ENCODE measurements around the gene VIPR2. TPM values are rescaled to one million over a fixed set of nuclear protein-coding genes. Genes with fewer than 3 reads are reported as not detected.

The VIPR2 gene
- total RNA-seq, 1 donor from 2014 or later, result 4.5 TPM

DNA sequence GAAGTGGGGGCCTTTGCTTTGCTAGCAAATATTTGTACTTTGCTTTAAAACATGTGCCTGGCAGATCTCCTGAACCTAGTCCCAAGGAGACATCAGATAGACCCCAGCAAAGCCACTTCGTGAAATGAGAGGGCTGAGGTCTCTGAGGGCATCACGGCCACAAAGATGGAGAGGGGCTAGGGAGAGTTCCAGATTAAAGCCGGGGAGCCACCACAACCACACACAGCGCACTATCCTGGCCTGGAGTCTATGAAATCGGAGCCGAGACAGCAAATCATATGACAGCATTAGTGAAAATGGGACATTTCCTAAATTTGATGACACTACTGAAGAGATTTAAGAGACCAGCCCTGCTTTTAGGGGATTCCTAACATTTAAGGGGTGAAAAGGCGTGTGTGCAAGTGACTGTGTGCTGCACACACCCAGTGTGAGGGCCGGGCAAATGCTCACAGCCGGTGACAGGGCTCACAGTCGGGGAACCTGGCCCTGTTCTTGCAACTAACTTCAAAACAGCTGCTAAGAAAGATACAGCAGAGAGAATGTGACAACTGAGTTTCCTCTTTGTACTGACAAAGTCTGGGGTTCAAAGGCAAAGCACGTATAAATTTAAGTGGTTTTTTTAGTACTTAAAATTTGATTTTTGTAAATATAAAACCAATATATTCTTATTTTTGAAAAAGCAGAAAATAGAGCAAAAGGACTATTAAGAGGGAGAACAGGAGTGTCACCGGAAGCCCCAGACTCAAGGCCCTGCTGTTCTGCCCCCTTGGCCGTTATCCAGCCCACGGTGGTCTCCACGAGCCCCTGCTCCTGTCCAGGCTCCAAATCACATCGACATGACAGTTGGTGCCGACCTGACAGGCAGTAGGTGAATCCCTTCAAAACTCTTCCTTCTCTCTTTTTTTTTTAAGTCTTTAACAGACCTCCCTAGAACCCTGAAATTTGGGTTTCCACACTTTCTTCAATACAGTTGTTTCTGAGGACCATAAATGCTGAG, 49.5 kb downstream of the VIPR2 start:
- DNase-seq, result peak; percentile 35
- peaks cover 12% of the 10 kb centered on the region for H3K4me1 ChIP-seq
- H3K36me3 ChIP-seq, result no peaks in the 10 kb centered on the region
- no peak overlapping the region for H3K4me3 ChIP-seq
- no peak overlapping the region for H3K27ac ChIP-seq
- ATAC-seq, result no peak
- TF ChIP-seq, protein P1, sequence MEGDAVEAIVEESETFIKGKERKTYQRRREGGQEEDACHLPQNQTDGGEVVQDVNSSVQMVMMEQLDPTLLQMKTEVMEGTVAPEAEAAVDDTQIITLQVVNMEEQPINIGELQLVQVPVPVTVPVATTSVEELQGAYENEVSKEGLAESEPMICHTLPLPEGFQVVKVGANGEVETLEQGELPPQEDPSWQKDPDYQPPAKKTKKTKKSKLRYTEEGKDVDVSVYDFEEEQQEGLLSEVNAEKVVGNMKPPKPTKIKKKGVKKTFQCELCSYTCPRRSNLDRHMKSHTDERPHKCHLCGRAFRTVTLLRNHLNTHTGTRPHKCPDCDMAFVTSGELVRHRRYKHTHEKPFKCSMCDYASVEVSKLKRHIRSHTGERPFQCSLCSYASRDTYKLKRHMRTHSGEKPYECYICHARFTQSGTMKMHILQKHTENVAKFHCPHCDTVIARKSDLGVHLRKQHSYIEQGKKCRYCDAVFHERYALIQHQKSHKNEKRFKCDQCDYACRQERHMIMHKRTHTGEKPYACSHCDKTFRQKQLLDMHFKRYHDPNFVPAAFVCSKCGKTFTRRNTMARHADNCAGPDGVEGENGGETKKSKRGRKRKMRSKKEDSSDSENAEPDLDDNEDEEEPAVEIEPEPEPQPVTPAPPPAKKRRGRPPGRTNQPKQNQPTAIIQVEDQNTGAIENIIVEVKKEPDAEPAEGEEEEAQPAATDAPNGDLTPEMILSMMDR (IDR thresholded peaks at IDR 0.05), result no peak
- H3K27me3 ChIP-seq, result no peaks in the 10 kb centered on the region
- H3K9me3 ChIP-seq, result no peaks in the 10 kb centered on the region
- intact Hi-C loops (cut with DNase I), result no loop called here

DNA sequence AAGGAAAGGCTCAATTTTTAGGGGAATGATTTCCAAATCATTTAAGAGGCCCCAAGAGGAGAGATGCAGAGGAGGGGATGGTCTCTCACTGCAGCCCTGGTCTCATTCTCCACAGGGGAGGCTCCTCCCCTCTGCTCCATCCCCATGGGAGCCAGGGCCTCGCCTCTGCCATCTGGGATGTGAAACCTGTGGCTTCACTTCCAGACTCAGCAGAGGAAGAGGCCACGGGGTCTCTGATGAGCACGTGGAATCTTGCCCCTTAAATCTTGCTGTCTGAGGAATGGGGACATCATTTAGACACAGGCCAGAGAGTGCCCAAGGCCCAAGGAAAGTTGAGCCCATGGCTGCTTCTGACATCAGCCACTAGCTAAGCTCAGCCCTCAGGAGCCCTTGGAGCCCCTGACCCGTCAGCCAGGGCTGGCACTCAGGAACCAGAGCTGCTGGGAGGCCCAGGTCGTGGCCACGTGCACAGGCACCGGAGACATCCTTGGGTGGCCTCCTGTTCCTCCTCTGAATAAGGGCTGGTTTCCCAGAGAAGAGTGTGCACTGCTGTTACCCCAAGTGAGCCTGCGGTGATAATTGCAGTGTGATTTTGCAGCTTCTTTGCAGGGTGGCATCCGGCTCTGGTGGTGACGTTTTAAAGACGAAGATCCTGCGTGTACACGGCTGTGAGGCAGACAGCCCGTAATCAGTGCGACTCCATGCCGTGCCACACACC, 50.5 kb downstream of the VIPR2 start:
- intact Hi-C loops (cut with DNase I), result no loop called here
- TF ChIP-seq, protein P1 (IDR thresholded peaks at IDR 0.05), result no peak
- H3K27ac ChIP-seq, result no peak overlapping the region
- peaks cover 7% of the 10 kb centered on the region for H3K4me1 ChIP-seq
- no peak overlapping the region for H3K4me3 ChIP-seq
- no peaks in the 10 kb centered on the region for H3K27me3 ChIP-seq
- ATAC-seq (no peak), DNase-seq (peak; percentile 40)
- H3K9me3 ChIP-seq, result no peaks in the 10 kb centered on the region
- no peaks in the 10 kb centered on the region for H3K36me3 ChIP-seq

DNA sequence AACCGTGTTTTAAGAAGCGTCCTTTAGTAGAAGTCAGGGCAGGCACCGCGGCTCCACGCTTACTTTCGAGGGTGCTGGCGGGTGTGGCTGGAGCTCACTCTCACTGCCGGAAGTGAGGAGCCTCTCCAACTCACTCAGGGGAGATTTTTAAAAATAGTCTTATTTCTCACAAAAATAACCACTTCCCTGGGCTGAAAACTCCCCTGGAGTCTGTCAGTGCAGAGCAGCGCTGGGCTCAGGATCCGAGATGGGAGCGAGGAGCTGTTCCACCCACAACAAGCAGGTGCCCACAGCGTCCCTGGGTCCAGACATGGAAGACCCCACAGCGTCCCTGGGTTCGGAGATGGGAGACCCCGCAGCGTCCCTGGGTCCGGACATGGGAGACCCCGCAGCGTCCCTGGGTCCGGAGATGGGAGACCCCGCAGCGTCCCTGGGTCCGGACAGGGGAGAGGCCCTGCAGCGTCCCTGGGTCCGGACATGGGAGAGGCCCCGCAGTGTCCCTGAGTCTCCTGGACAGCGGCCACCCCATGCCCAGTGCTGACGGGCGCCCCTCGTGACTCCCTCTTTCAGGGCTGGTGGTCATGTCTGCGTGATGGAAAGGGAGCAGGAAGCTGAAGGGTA, 51.2 kb downstream of the VIPR2 start:
- TF ChIP-seq, protein P1 (IDR thresholded peaks at IDR 0.05), result no peak
- intact Hi-C loops (cut with DNase I), result no loop called here
- Histone ChIP-seq H3K27me3 (no peaks in the 10 kb centered on the region), H3K9me3 (no peaks in the 10 kb centered on the region), H3K4me1 (peaks cover 2% of the 10 kb centered on the region), H3K27ac (no peak overlapping the region), H3K4me3 (no peak overlapping the region), H3K36me3 (no peaks in the 10 kb centered on the region)
- ATAC-seq (no peak), DNase-seq (peak; percentile 55)

DNA sequence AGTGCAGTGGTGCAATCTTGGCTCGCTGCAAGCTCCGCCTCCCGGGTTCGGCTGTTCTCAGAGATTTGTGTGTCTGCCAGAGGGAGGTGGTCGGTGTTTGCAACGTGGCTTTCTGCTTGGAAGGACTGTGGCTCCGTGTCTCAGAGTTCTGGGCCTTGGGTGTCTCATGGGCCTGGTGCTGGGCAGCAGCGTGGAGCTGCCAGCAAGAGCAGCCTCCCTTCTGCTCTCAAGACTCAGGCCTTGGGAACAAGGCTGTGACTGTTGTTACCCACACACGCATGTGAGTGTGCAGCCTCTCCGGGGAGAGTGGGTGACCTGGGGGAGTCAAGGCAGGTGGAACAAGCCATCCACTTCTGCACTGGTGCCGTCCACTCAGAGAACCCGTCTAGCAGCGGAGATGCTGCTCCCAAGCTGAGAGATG, 52.0 kb downstream of the VIPR2 start:
- Histone ChIP-seq H3K9me3 (no peaks in the 10 kb centered on the region), H3K4me3 (no peak overlapping the region), H3K4me1 (no peaks in the 10 kb centered on the region), H3K27ac (no peak overlapping the region), H3K27me3 (no peaks in the 10 kb centered on the region), H3K36me3 (no peaks in the 10 kb centered on the region)
- TF ChIP-seq, protein P1 (IDR thresholded peaks at IDR 0.05), result no peak
- DNase-seq (peak; percentile 30), ATAC-seq (no peak)
- intact Hi-C loops (cut with DNase I), result no loop called here

All from upper lobe of right lung (tissue), 1 donor.